ENCODE data around the gene FMNL2. TPM values are rescaled to one million over a fixed set of nuclear protein-coding genes. Genes with fewer than 3 reads are reported as not detected.

Gene FMNL2
- total and polyA plus RNA-seq, 2 experiments from 2014 or later, result 16.5 to 45.4 TPM

DNA sequence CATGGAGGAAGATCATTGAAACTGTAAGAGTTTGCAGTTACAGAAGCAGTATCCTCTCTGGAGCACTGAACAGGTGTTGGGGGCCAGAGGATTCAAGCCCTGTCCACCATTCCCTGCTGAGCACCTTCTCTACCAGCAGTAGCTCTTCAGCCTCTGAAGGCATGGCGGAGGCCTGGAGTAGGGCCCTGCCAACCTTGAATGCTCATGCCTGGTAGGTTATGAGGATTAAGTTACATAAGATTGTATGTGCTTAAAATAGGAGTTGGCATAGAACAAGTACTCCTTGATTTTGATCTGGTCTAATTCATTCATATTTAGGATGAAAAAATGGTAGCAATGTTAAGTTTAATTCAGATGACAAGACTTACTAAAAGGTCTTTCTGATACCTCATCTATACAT lies 40.2 kb downstream of the FMNL2 start:
- Histone ChIP-seq H2AFZ (no peak overlapping the region), H3K9me2 (ENCODE audit: insufficient read depth) (no peaks in the 10 kb centered on the region), H3K36me3 (ENCODE audit: insufficient read depth) (no peaks in the 10 kb centered on the region), H3K27me3 (ENCODE audit: insufficient read depth) (no peaks in the 10 kb centered on the region), H3K27ac (ENCODE audit: low read depth) (no peak overlapping the region), H3K4me2 (no peak overlapping the region), H4K20me1 (replicated peaks; ENCODE audit: insufficient read depth) (peaks cover 49% of the 10 kb centered on the region), H3K4me1 (ENCODE audit: insufficient read depth) (peaks cover 10% of the 10 kb centered on the region), H3F3A (replicated peaks; ENCODE audit: low read depth) (no peaks in the 10 kb centered on the region), H3K79me2 (replicated peaks; ENCODE audit: insufficient read depth) (peaks cover 100% of the 10 kb centered on the region), H3K4me3 (no peak overlapping the region)
- no peak for ATAC-seq
- H3K9me3 Mint-ChIP-seq, result no peaks in the 10 kb centered on the region
- H3K27ac Mint-ChIP-seq, result no peak overlapping the region
- H3K4me1 Mint-ChIP-seq, result peaks cover 34% of the 10 kb centered on the region
- H3K27me3 Mint-ChIP-seq (ENCODE audit: insufficient read depth, low read depth, poor library complexity), result peaks cover 2% of the 10 kb centered on the region
- TF ChIP-seq ZNF331 (CRISPR knock-in tag; IDR thresholded peaks at IDR 0.05; ENCODE audit: low read depth) (no peak), NANOG (IDR thresholded peaks at IDR 0.05; ENCODE audit: borderline replicate concordance) (no peak), CTCF (conservative IDR thresholded peaks at IDR 0.05; ENCODE audit: low read depth in 2 of 2) (no peak), POLR2AphosphoS5 (IDR thresholded peaks at IDR 0.05; ENCODE audit: low read depth) (no peak), ETS1 (IDR thresholded peaks at IDR 0.05) (no peak), JUNB (IDR thresholded peaks at IDR 0.05; ENCODE audit: unreplicated experiment) (no peak), CREB1 (CRISPR knock-in tag; IDR thresholded peaks at IDR 0.05; ENCODE audit: low read depth) (no peak)
- TF ChIP-seq, protein P1, sequence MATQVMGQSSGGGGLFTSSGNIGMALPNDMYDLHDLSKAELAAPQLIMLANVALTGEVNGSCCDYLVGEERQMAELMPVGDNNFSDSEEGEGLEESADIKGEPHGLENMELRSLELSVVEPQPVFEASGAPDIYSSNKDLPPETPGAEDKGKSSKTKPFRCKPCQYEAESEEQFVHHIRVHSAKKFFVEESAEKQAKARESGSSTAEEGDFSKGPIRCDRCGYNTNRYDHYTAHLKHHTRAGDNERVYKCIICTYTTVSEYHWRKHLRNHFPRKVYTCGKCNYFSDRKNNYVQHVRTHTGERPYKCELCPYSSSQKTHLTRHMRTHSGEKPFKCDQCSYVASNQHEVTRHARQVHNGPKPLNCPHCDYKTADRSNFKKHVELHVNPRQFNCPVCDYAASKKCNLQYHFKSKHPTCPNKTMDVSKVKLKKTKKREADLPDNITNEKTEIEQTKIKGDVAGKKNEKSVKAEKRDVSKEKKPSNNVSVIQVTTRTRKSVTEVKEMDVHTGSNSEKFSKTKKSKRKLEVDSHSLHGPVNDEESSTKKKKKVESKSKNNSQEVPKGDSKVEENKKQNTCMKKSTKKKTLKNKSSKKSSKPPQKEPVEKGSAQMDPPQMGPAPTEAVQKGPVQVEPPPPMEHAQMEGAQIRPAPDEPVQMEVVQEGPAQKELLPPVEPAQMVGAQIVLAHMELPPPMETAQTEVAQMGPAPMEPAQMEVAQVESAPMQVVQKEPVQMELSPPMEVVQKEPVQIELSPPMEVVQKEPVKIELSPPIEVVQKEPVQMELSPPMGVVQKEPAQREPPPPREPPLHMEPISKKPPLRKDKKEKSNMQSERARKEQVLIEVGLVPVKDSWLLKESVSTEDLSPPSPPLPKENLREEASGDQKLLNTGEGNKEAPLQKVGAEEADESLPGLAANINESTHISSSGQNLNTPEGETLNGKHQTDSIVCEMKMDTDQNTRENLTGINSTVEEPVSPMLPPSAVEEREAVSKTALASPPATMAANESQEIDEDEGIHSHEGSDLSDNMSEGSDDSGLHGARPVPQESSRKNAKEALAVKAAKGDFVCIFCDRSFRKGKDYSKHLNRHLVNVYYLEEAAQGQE (IDR thresholded peaks at IDR 0.05; ENCODE audit: unreplicated experiment), result no peak
- DNase-seq (ENCODE audit: low spot score), result no peak
- no peak overlapping the region for H3K4me3 Mint-ChIP-seq
- H3K36me3 Mint-ChIP-seq (ENCODE audit: low read depth), result no peaks in the 10 kb centered on the region

DNA sequence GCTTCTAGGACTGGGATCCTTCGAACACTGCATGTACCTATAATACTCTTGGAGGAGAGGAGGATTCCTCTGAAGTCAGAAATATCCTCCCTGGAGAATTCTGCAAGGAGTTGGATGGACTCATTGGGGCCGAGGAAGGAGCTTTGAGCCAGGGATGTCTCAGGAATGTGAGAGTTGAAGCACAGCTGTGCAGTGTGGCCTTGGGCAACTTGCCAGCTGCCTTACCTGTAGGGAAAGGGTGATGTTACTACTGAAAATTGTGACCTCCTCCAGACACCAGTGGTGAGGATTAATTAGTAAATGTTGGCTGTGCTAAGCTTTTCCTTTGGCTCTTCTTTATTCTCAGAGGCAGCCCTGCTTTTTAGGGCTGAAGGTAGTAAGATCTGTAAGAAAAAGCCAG lies 41.4 kb downstream of the FMNL2 start:
- H4K20me1 ChIP-seq (replicated peaks; ENCODE audit: insufficient read depth), result peaks cover 53% of the 10 kb centered on the region
- no peaks in the 10 kb centered on the region for H3F3A ChIP-seq (replicated peaks; ENCODE audit: low read depth)
- no peaks in the 10 kb centered on the region for H3K36me3 ChIP-seq (ENCODE audit: insufficient read depth)
- no peak overlapping the region for H3K4me2 ChIP-seq
- no peak for DNase-seq (ENCODE audit: low spot score)
- peaks cover 2% of the 10 kb centered on the region for H3K27me3 Mint-ChIP-seq (ENCODE audit: insufficient read depth, low read depth, poor library complexity)
- no peak overlapping the region for H3K4me3 Mint-ChIP-seq
- H3K27ac Mint-ChIP-seq, result no peak overlapping the region
- H3K4me3 ChIP-seq, result no peak overlapping the region
- TF ChIP-seq, protein P1 (IDR thresholded peaks at IDR 0.05; ENCODE audit: unreplicated experiment), result no peak
- TF ChIP-seq ZNF331 (CRISPR knock-in tag; IDR thresholded peaks at IDR 0.05; ENCODE audit: low read depth), result no peak
- no peak for TF ChIP-seq CREB1 (CRISPR knock-in tag; IDR thresholded peaks at IDR 0.05; ENCODE audit: low read depth)
- TF ChIP-seq CTCF (conservative IDR thresholded peaks at IDR 0.05; ENCODE audit: low read depth in 2 of 2), result no peak
- no peak for TF ChIP-seq JUNB (IDR thresholded peaks at IDR 0.05; ENCODE audit: unreplicated experiment)
- no peak for TF ChIP-seq STAT1 (IDR thresholded peaks at IDR 0.05; ENCODE audit: unreplicated experiment)
- peaks cover 100% of the 10 kb centered on the region for H3K79me2 ChIP-seq (replicated peaks; ENCODE audit: insufficient read depth)
- no peaks in the 10 kb centered on the region for H3K27me3 ChIP-seq (ENCODE audit: insufficient read depth)
- H3K4me1 Mint-ChIP-seq, result peaks cover 38% of the 10 kb centered on the region
- no peak overlapping the region for H3K27ac ChIP-seq (ENCODE audit: low read depth)
- peak; percentile 50 for ATAC-seq
- H3K9me2 ChIP-seq (ENCODE audit: insufficient read depth), result no peaks in the 10 kb centered on the region
- no peak overlapping the region for H2AFZ ChIP-seq
- H3K36me3 Mint-ChIP-seq (ENCODE audit: low read depth), result no peaks in the 10 kb centered on the region
- H3K9me3 Mint-ChIP-seq, result no peaks in the 10 kb centered on the region
- peaks cover 6% of the 10 kb centered on the region for H3K4me1 ChIP-seq (ENCODE audit: insufficient read depth)
